HG03469 (cell line): Measurements from ENCODE around the gene ZNRF2.

Experiments used
- ATAC-seq: cut with Tn5 transposase; IDR thresholded peaks from one replicate; pipeline ENCODE4 v1.9.1; 2021; ENCODE audit warnings: mild to moderate bottlenecking, moderate library complexity, moderate number of reproducible peaks; ENCODE audit not compliant: unreplicated experiment

ZNRF2 gene

GRCh38 chr7:30284298-30285066 lies at the start of gene ZNRF2:
Gene ZNRF2 (plus strand): TSS chr7:30284597. CDS start chr7:30285358, 761 bp downstream.
- ATAC-seq, result peak; percentile 89

- ATAC-seq, result no peak
Observed at GRCh38 chr7:30237271-30237695, 47.1 kb upstream of the ZNRF2 start.

GRCh38 chr7:30238721-30239441 lies 45.5 kb upstream of the ZNRF2 start:
- peak; percentile 49 for ATAC-seq

- no peak for ATAC-seq
Observed at GRCh38 chr7:30240106-30240800, 44.1 kb upstream of the ZNRF2 start.

- no peak for ATAC-seq
Observed at GRCh38 chr7:30241767-30242166, 42.6 kb upstream of the ZNRF2 start.

GRCh38 chr7:30244340-30244739 lies 40.1 kb upstream of the ZNRF2 start:
- ATAC-seq, result no peak

- ATAC-seq, result no peak
Observed at GRCh38 chr7:30245913-30246312, 38.5 kb upstream of the ZNRF2 start.

- no peak for ATAC-seq
Observed at GRCh38 chr7:30246392-30246791, 38.0 kb upstream of the ZNRF2 start.

GRCh38 chr7:30247541-30248401 lies 36.6 kb upstream of the ZNRF2 start:
- ATAC-seq, result no peak

- ATAC-seq, result no peak
Observed at GRCh38 chr7:30249316-30249715, 35.1 kb upstream of the ZNRF2 start.

- no peak for ATAC-seq
Observed at GRCh38 chr7:30249986-30250774, 34.2 kb upstream of the ZNRF2 start.

- no peak for ATAC-seq
Observed at GRCh38 chr7:30251708-30252329, 32.6 kb upstream of the ZNRF2 start.

- ATAC-seq, result no peak
Observed at GRCh38 chr7:30252885-30253795, 31.3 kb upstream of the ZNRF2 start.

- no peak for ATAC-seq
Observed at GRCh38 chr7:30253796-30254165, 30.6 kb upstream of the ZNRF2 start.

GRCh38 chr7:30254248-30254647 lies 30.1 kb upstream of the ZNRF2 start:
- ATAC-seq, result no peak

GRCh38 chr7:30254717-30255063 lies 29.7 kb upstream of the ZNRF2 start:
- no peak for ATAC-seq

GRCh38 chr7:30255064-30255769 lies 29.2 kb upstream of the ZNRF2 start:
- ATAC-seq, result no peak

- ATAC-seq, result no peak
Observed at GRCh38 chr7:30256349-30256858, 28.0 kb upstream of the ZNRF2 start.
